DOHH2 (cell line): ENCODE results near the gene TRMT2A.

ENCODE experiments used
- H3F3A ChIP-seq: fragments of 200-600 bp; sonication (generic), shearing (Covaris generic); 2 replicates; pipeline ENCODE4 v1.6.0; 2016; ENCODE audit warnings: antibody characterized with exemption, mild to moderate bottlenecking; ENCODE audit not compliant: control insufficient read depth, insufficient read depth
- H3K27ac ChIP-seq: fragments of 200-600 bp; sonication (generic); 2 replicates; pipeline ENCODE4 v1.5.1; 2014; ENCODE audit warnings: low read depth, mild to moderate bottlenecking, low read length, moderate library complexity
- H3K27me3 ChIP-seq: fragments of 200-600 bp; sonication (generic); 2 replicates; pipeline ENCODE4 v1.6.1; 2014; ENCODE audit warnings: mild to moderate bottlenecking, low read length, mixed read lengths; ENCODE audit not compliant: control insufficient read depth
- H3K36me3 ChIP-seq: fragments of 200-600 bp; sonication (generic); 2 replicates; pipeline ENCODE4 v1.6.1; 2014; ENCODE audit warnings: mild to moderate bottlenecking, low read length, moderate library complexity, mixed read lengths; ENCODE audit not compliant: control insufficient read depth
- H3K4me1 ChIP-seq: fragments of 200-600 bp; sonication (generic); 2 replicates; pipeline ENCODE4 v1.6.1; 2014; ENCODE audit warnings: mild to moderate bottlenecking, low read length, mixed read lengths; ENCODE audit not compliant: control insufficient read depth
- H3K4me2 ChIP-seq: fragments of 200-600 bp; sonication (generic); 2 replicates; pipeline ENCODE4 v1.6.0; 2014; ENCODE audit warnings: mild to moderate bottlenecking, low read length, moderate library complexity
- H3K4me3 ChIP-seq: fragments of 200-600 bp; sonication (generic); 2 replicates; pipeline ENCODE4 v1.5.1; 2014; ENCODE audit warnings: mild to moderate bottlenecking, low read length, mixed read lengths
- H3K79me2 ChIP-seq: fragments of 200-600 bp; sonication (generic); 2 replicates; pipeline ENCODE4 v1.6.1; 2014; ENCODE audit warnings: mild to moderate bottlenecking, low read length, mixed read lengths; ENCODE audit not compliant: control insufficient read depth
- H3K9me2 ChIP-seq: fragments of 200-600 bp; sonication (generic); replicated peaks from 2 replicates; pipeline ENCODE4 v1.6.1; 2014; ENCODE audit warnings: mild to moderate bottlenecking, low read length, mixed read lengths; ENCODE audit not compliant: control insufficient read depth
- H3K9me3 ChIP-seq: fragments of 200-600 bp; sonication (generic); 2 replicates; pipeline ENCODE4 v1.6.1; 2014; ENCODE audit warnings: antibody characterized with exemption, low read length, mixed read lengths; ENCODE audit not compliant: control insufficient read depth, insufficient read depth
- H4K20me1 ChIP-seq: fragments of 200-600 bp; sonication (generic); 2 replicates; pipeline ENCODE4 v1.6.0; 2014; ENCODE audit warnings: low read depth, mild to moderate bottlenecking, antibody characterized with exemption, low read length, moderate library complexity; ENCODE audit not compliant: control insufficient read depth, insufficient read depth
- EZH2phosphoT487 ChIP-seq: fragments of 200-600 bp; sonication (generic); IDR thresholded peaks from 2 replicates; pipeline ENCODE4 v1.6.1; 2017; ENCODE audit warnings: borderline replicate concordance, mild to moderate bottlenecking, antibody characterized with exemption, low read length, moderate library complexity, mixed read lengths
- TF ChIP-seq, protein P1 (sequence below): fragments of 200-600 bp; sonication (generic); IDR thresholded peaks from one replicate; pipeline ENCODE4 v1.5.1; 2014; ENCODE audit warnings: antibody characterized with exemption, mild to moderate bottlenecking, low read depth, low read length; ENCODE audit not compliant: poor library complexity, severe bottlenecking

Gene TRMT2A

GRCh38 chr22:20093418-20094196 is 23.4 kb downstream of the TRMT2A start:
- no peak overlapping the region for H3K27ac ChIP-seq
- H3K27me3 ChIP-seq = no peaks in the 10 kb centered on the region
- peaks cover 95% of the 10 kb centered on the region for H3K36me3 ChIP-seq
- no peak overlapping the region for H3K4me3 ChIP-seq
- H3K4me1 ChIP-seq = no peaks in the 10 kb centered on the region
- no peak overlapping the region for H3K4me2 ChIP-seq
- H3K79me2 ChIP-seq = peaks cover 25% of the 10 kb centered on the region
- H3K9me3 ChIP-seq = no peaks in the 10 kb centered on the region
- H3K9me2 ChIP-seq = no peaks in the 10 kb centered on the region
- TF ChIP-seq, protein P1, sequence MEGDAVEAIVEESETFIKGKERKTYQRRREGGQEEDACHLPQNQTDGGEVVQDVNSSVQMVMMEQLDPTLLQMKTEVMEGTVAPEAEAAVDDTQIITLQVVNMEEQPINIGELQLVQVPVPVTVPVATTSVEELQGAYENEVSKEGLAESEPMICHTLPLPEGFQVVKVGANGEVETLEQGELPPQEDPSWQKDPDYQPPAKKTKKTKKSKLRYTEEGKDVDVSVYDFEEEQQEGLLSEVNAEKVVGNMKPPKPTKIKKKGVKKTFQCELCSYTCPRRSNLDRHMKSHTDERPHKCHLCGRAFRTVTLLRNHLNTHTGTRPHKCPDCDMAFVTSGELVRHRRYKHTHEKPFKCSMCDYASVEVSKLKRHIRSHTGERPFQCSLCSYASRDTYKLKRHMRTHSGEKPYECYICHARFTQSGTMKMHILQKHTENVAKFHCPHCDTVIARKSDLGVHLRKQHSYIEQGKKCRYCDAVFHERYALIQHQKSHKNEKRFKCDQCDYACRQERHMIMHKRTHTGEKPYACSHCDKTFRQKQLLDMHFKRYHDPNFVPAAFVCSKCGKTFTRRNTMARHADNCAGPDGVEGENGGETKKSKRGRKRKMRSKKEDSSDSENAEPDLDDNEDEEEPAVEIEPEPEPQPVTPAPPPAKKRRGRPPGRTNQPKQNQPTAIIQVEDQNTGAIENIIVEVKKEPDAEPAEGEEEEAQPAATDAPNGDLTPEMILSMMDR = no peak
- TF ChIP-seq EZH2phosphoT487 = no peak
- H4K20me1 ChIP-seq = no peaks in the 10 kb centered on the region
- H3F3A ChIP-seq = no peaks in the 10 kb centered on the region

GRCh38 chr22:20092477-20092854 is 24.6 kb downstream of the TRMT2A start:
- Histone ChIP-seq H3K4me1 (no peaks in the 10 kb centered on the region), H3K4me2 (no peak overlapping the region), H3F3A (no peaks in the 10 kb centered on the region), H3K27me3 (no peaks in the 10 kb centered on the region), H4K20me1 (no peaks in the 10 kb centered on the region; the same call in 1 of the 2 replicates), H3K9me3 (no peaks in the 10 kb centered on the region), H3K79me2 (peaks cover 28% of the 10 kb centered on the region), H3K27ac (no peak overlapping the region), H3K36me3 (peaks cover 99% of the 10 kb centered on the region), H3K4me3 (no peak overlapping the region), H3K9me2 (no peaks in the 10 kb centered on the region)
- TF ChIP-seq, protein P1 = no peak
- TF ChIP-seq EZH2phosphoT487 = no peak

DNA sequence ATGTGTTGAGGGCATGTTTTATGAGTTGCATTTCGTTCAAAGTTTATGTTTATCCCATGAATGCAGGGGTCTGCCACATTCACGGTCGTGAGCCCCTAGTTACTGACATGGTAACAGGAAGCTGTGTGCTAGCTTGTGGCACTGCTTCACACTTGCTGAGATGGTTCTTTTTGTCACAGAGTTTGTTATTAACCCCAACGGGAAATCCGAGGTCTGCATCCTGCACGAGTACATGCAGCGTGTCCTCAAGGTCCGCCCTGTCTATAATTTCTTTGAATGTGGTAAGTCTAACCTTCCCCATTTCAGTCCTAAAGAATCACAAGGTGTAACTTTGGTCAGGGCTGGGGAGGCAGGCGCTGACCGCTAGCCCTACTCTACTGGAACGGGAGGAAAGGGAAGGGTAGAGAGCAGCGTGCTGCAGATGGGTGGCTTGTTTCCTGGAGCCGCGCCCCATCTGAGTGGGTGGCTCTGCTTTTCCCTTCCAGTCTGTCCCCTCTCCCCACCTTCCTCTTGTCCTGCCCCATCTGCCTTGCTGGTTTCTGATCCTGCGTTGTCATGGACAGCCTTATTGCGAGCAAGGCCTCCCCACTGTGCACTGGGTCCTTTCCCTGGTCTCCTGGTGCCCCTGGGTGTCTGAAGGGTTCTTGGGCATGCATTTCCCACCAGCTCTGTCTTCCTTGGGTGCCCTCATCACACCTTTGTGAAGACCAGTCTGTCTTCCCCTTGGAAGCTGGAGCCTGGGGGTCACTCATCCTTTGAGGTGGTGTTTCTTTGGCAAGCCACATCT is 25.1 kb downstream of the TRMT2A start:
- H3K4me3 ChIP-seq = no peak overlapping the region
- H3K4me1 ChIP-seq = no peaks in the 10 kb centered on the region
- no peak overlapping the region for H3K27ac ChIP-seq
- no peak overlapping the region for H3K4me2 ChIP-seq
- H4K20me1 ChIP-seq = no peaks in the 10 kb centered on the region; the same call in 1 of the 2 replicates
- no peaks in the 10 kb centered on the region for H3F3A ChIP-seq
- peaks cover 28% of the 10 kb centered on the region for H3K79me2 ChIP-seq
- TF ChIP-seq, protein P1 = no peak
- no peak for TF ChIP-seq EZH2phosphoT487
- peaks cover 99% of the 10 kb centered on the region for H3K36me3 ChIP-seq
- no peaks in the 10 kb centered on the region for H3K9me2 ChIP-seq
- no peaks in the 10 kb centered on the region for H3K9me3 ChIP-seq
- H3K27me3 ChIP-seq = no peaks in the 10 kb centered on the region
